HCT116 (cell line): ENCODE measurements around the gene LAP3.

Source experiments
- EZH2phosphoT487 ChIP-seq: fragments of 200-600 bp; IDR thresholded peaks from 2 replicates; pipeline ENCODE4 v1.6.1; 2018; ENCODE audit warnings: antibody characterized with exemption, borderline replicate concordance
- POLR2AphosphoS5 ChIP-seq: IDR thresholded peaks from 2 replicates; pipeline ENCODE4 v1.6.1; 2011; ENCODE audit warnings: mild to moderate bottlenecking, low read depth, low read length, moderate library complexity
- RAD21 ChIP-seq: IDR thresholded peaks from 2 replicates; pipeline ENCODE4 v1.6.1; 2012; ENCODE audit warnings: low read depth, mild to moderate bottlenecking
- SRF ChIP-seq: IDR thresholded peaks from 2 replicates; pipeline ENCODE4 v1.6.1; 2012; ENCODE audit warnings: low read depth
- TF ChIP-seq, protein P1 (sequence below): IDR thresholded peaks from 2 replicates; pipeline ENCODE4 v1.6.1; 2012; ENCODE audit warnings: low read depth

DNA sequence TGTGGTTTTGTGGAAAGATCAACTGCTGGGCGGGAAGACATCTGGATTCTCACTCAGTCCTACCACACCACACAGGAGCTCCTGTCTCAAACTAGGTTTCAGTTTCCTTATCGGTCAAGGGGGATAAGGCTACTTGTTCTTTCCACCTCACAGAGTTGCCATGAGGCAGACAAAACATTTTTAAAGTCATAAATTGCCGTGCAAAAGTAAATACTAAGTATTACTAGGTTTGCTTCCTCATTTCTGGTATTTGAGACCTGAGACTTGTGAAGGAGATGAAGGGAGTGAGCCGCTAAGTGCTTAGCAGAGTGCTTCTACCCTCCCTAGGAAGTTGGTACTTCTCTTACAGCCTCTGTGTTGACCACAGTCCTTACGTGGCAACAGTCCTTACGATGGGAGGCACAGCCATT is 1.5 kb downstream of the LAP3 start:
- TF ChIP-seq SRF (no peak), RAD21 (no peak), POLR2AphosphoS5 (no peak), EZH2phosphoT487 (no peak)
- TF ChIP-seq, protein P1, sequence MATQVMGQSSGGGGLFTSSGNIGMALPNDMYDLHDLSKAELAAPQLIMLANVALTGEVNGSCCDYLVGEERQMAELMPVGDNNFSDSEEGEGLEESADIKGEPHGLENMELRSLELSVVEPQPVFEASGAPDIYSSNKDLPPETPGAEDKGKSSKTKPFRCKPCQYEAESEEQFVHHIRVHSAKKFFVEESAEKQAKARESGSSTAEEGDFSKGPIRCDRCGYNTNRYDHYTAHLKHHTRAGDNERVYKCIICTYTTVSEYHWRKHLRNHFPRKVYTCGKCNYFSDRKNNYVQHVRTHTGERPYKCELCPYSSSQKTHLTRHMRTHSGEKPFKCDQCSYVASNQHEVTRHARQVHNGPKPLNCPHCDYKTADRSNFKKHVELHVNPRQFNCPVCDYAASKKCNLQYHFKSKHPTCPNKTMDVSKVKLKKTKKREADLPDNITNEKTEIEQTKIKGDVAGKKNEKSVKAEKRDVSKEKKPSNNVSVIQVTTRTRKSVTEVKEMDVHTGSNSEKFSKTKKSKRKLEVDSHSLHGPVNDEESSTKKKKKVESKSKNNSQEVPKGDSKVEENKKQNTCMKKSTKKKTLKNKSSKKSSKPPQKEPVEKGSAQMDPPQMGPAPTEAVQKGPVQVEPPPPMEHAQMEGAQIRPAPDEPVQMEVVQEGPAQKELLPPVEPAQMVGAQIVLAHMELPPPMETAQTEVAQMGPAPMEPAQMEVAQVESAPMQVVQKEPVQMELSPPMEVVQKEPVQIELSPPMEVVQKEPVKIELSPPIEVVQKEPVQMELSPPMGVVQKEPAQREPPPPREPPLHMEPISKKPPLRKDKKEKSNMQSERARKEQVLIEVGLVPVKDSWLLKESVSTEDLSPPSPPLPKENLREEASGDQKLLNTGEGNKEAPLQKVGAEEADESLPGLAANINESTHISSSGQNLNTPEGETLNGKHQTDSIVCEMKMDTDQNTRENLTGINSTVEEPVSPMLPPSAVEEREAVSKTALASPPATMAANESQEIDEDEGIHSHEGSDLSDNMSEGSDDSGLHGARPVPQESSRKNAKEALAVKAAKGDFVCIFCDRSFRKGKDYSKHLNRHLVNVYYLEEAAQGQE = no peak
